ENCODE data around the gene TRABD2A.
"Not testable (repeated sequence)": the region's sequence is repeated elsewhere in the genome, so short reads cannot be mapped to it uniquely, and the experiment has no call there.

DNA sequence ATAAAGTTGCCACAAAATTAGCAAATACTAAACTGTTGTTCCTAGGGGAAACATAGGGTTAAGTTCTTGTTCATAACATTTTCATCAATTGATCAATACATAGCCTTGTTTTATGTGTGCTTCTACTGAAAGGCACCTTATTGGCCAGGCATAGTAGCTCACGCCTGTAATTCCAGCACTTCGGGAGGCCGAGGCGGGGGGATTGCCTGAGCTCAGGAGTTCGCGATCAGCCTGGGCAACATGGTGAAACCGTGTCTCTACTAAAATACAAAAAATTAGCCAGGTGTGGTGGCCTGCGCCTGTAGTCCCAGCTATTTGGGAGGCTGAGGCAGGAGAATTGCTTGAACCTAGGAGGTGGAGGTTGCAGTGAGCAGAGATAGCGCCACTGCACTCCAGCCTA lies 8.2 kb downstream of the TRABD2A start:
- not testable (repeated sequence) for TF ChIP-seq POLR2AphosphoS5 (IDR thresholded peaks at IDR 0.05; ENCODE audit: low read depth); CTCF (IDR thresholded peaks at IDR 0.05; ENCODE audit: insufficient read depth, low read length); REST (IDR thresholded peaks at IDR 0.05; ENCODE audit: insufficient replicate concordance, low read depth); SPI1 (IDR thresholded peaks at IDR 0.05; ENCODE audit: borderline replicate concordance, low read depth)
